HG03571 (cell line): ENCODE measurements around the gene DMWD.
A peak's percentile ranks its signal among the peaks of the same experiment; 100 is the strongest.

Source experiments
- ATAC-seq: cut with Tn5 transposase; IDR thresholded peaks from one replicate; pipeline ENCODE4 v1.9.1; 2021; ENCODE audit not compliant: unreplicated experiment

Gene DMWD, protein sequence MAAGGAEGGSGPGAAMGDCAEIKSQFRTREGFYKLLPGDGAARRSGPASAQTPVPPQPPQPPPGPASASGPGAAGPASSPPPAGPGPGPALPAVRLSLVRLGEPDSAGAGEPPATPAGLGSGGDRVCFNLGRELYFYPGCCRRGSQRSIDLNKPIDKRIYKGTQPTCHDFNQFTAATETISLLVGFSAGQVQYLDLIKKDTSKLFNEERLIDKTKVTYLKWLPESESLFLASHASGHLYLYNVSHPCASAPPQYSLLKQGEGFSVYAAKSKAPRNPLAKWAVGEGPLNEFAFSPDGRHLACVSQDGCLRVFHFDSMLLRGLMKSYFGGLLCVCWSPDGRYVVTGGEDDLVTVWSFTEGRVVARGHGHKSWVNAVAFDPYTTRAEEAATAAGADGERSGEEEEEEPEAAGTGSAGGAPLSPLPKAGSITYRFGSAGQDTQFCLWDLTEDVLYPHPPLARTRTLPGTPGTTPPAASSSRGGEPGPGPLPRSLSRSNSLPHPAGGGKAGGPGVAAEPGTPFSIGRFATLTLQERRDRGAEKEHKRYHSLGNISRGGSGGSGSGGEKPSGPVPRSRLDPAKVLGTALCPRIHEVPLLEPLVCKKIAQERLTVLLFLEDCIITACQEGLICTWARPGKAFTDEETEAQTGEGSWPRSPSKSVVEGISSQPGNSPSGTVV

GRCh38 chr19:45792470-45793177, at the start of gene DMWD:
Gene DMWD (minus strand): TSS chr19:45792845. CDS start chr19:45792756, 89 bp downstream.
- ATAC-seq = peak; percentile 90

DNA sequence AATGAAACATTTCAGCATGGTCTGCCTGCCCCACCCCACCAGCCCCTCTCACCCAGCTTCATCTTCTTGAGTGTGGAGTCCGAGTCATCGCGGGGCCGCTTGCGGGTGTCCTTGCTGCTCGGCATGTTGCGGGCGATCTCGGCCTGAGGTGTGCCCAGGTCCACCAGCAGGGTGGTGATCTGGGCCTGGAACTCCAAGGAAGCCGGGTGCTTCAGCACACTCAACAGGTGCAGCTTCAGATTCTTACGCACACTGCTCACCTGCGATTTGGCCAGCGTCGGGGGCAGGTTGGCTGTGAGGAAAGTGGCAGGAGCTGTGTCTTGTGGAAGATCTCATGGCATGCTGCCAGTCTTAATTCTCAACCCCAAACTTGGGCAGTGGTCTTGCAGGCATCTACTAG, 49.6 kb upstream of the DMWD start:
- ATAC-seq = no peak

DNA sequence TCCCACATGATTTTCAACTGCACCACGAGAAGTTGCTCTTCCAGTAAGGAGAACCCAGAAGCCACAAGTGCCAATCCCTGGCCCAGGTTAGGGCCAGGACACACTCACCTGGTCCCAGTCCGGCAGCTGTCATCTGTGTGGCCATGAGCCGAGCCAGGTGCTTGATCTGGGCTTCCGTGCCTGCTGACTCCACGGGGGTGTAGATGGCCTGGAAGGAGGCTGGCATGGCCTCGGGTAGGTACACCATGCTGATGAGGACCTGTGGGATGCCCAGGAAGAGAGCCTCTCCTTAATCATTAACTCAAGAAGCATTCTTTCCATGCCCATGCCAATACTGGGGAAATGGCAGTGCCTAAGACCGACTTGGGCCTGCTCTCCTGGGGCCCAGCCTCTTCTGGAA, 42.3 kb upstream of the DMWD start:
- ATAC-seq = no peak

GRCh38 chr19:45828945-45829344, 36.3 kb upstream of the DMWD start:
- ATAC-seq = no peak

DNA sequence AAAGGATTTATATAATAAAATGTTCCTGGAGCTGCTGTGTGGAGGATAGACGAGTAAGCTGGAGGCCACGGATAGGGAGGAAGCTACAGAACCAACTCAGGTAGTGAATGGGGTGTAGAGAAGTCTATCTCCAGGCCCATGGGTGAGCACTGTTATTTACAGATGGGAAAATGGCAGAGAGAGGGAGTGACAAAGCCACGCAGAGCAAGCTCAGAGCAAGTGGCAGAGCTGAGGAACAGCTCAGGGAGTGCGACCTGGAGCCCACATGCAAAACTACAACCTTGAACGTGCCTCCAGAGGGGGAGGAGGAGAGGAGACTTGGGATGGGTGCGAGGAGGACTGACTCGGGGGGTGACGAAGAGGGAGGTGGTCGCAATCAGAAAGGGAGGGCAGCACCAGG, 35.9 kb upstream of the DMWD start:
- no peak for ATAC-seq

GRCh38 chr19:45827459-45828093, 34.9 kb upstream of the DMWD start:
- no peak for ATAC-seq

- no peak for ATAC-seq
Measured at GRCh38 chr19:45826934-45827333, 34.3 kb upstream of the DMWD start.

GRCh38 chr19:45825917-45826893, 33.6 kb upstream of the DMWD start:
- ATAC-seq = no peak

DNA sequence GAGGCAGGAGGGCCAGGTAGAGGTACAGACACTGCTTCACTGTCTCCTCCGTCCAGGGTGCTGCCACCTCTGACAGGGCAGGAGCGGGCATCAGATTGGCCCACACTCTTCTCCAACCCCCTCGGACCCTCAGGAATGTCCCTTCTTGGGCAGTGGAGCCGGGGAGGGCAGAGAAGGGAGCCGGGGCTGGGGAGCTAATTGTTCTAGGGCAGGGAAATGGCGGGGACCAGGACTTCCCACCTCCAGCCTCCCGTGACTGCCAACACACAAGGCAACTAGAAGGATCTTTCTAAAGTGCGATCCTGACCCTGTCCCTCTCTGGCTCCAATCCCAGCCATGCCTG, 32.6 kb upstream of the DMWD start:
- ATAC-seq = no peak

DNA sequence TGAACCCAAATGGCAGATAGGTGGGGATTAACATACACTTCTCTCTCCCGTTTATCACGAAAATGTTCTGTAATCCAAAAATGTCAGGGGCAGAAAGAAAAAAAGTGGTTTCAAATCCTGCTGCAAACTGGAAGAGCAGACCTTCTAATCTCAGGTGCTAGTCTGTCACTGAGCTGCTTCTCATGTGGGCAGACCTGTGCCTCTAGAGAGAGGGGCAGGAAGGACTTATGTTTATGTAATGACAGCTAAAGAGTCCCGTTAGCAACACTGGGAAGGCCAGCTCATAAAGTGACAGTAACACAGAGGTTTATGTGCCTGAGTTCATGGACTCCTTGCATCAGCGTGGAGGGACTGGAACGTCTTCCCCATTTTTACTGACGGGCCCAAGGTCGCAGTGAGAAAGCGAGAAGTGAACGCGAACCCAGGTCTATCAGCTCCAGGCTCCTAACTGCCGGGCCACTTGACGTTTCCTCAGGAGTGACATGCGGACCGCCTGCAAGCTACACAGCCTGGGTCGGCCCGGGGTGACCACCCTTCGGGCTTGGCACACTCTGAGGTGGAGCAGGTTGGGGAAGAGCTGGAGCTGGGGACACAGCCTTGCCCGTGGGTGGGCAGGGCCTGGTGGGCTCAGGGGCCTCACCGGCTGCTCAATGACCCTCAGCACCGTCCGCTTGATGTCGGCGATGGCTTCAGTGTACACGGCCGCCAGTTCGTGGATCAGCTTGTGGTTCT, 32.1 kb upstream of the DMWD start:
- no peak for ATAC-seq

- no peak for ATAC-seq
Measured at GRCh38 chr19:45824041-45824471, 31.4 kb upstream of the DMWD start.

- no peak for ATAC-seq
Measured at GRCh38 chr19:45823182-45823581, 30.5 kb upstream of the DMWD start.

DNA sequence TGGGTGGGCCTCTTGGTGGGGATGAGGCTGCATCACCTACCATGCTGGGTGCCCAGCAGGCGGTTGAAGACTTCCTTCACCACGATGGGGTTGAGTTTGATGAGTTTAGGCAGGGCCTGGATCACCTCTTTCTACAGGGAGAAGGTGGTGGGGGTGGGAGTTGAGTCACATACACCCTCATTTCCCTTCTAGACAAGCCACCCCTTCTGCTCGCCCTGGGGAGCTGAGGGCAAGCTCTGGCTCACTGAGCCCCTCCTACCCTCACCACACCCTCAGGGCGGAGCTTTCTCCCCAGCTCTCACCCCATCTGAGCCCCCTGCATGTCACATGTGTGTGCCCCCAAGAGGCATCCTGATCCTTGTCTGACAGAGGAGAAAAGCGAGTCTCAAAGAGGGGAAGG, 30.1 kb upstream of the DMWD start:
- no peak for ATAC-seq

GRCh38 chr19:45821570-45821969, 28.9 kb upstream of the DMWD start:
- ATAC-seq = no peak

- no peak for ATAC-seq
Measured at GRCh38 chr19:45821103-45821521, 28.5 kb upstream of the DMWD start.

DNA sequence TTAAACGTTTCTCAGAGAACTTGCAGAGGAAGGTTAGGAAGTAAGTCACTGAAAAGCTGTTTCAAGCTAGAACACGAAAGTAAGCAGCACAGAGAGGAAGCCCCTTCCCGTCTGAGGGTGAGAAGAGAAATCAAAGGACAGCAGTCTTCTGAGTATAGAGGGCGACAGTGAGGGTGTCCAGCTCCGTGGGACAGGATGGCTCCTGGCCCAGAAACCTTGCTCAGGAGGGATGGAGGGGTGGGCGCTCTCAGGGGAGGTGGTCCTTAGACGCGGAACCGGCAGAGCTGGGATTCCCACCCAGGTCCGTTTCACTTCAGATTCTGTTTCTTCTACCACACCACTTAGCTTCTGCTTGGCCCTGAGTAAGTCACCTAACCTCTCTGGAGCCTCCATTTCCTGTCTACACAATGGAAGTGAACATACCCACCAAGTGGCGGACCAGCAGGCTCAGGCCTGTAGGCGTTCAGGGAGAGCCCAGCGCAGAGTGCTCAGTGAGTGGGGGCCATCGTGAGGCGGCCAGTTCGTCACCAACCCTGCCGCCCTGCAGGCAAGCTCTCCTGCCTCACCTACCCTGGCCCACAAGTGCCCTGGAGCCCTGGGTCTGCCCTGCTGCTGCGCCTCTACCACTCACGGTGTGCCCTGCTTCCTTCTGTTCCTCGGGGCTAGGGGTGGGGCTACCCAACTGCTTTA, 27.9 kb upstream of the DMWD start:
- ATAC-seq = no peak

DNA sequence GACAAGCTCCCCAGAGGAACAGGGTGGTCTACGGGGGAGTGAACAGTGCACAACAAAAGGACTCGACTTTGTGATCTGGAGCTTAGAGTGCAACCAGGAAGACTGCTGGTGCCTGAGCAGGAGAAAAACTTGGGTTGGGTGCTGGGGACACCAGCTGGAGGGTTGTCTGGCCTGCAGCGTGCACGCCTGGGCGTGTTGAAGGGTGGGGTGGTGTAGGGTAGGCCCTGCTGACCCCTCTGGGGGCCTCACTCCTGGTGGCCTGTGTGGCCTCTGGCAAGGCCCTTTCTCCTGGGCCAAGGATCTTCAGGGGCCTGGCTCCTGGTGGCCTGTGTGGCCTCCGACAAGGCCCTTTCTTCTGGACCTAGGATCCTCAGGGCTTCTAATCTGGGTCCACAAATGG, 27.1 kb upstream of the DMWD start:
- no peak for ATAC-seq

DNA sequence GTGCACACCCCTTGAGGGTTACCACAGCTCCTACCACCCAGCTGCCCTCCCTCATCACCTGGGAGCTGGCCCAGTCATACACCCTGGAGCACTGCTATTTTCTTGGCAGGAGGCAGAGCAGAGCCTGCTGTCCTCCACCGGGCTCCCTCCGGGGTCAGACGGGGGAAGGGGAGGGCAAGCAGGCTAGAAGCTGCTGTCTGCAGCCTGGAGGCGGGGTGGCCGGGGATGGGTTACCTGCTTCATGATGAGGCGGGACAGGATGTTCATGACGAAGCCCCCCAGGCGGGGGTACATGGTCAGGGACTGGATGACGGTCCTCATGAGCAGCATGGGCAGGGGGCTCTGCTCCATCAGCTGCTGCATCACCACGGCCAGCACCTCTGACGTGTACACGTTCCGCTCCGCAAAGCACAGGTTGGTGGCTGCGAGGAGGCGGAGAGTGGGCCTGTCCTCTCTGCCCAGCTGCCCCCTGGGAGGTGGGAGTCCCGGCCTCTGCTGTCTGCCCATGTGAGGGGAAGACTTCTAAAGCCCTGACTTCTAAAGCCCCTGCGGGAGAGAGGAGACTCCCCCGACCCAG, 25.2 kb upstream of the DMWD start:
- ATAC-seq = no peak
